ENCODE data around the gene COPS9. TPM values are rescaled to one million over a fixed set of nuclear protein-coding genes. Genes with fewer than 3 reads are reported as not detected.

The COPS9 gene
- polyA plus RNA-seq (238 to 399 TPM (median 385 TPM) in 3 replicates), polyA minus RNA-seq (13.2 to 36.1 TPM (median 32.4 TPM) in 3 replicates)
- 58.8 TPM for polyA plus RNA-seq (2011; ENCODE audit: low read depth)
- 228 and 261 TPM in 2 replicates for polyA plus RNA-seq (2011; cell fraction: cytosol; rRNA removed)
- 89.5 and 105 TPM in 2 replicates for polyA plus RNA-seq (2011; cell fraction: nucleus; rRNA removed)
- 280 and 395 TPM in 2 replicates for polyA plus RNA-seq (2012; ENCODE audit: low replicate concordance)
- 88.6 TPM for polyA minus RNA-seq (2011; cell fraction: cytosol; rRNA and poly(A)+ RNA removed)
- polyA minus RNA-seq (2011; cell fraction: nucleus; rRNA and poly(A)+ RNA removed): 12.0 and 14.3 TPM in 2 replicates

DNA sequence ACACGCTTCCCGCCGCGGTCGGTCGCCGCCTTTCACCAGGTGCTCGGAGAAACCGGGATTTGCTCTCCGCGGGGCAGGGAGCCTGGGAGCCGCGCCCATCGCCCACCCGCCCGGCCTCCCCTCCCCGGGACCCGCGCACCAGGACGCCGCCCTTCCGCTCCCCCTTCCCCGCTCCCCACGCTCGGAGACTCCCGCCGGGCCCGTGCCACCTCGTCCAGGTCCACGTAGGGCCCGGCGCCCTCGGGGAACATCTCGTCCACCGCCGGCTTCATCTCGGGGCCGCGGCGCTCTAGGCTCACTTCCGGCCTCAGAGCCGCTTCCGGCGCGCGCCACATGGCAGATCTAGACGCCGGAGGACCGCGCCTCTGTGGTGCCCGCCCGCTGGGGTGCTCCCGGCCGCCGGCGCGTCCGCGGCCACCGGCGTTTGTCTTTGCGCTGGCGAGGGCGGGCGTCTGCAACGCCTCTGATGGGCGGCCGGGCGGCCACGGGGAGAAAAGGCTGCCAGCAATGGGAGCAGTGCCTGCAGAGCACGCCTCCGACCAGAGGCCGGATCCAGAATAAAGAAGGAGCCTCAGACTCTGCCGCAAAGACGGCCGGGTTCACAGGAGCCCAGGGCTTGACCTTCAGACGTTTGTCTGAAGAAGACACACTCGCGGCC lies at the start of gene COPS9:
COPS9 (minus strand) TSS at position 293 of the 658 bp plus-strand sequence; CDS start at position 272, 21 bp downstream.
- peak within 1 kb of the TSS; percentile 94 for H3K9ac ChIP-seq (ENCODE audit: control insufficient read depth, extremely low read depth, insufficient read depth, low read length)
- H3K36me3 ChIP-seq (ENCODE audit: control insufficient read depth in 2 of 2, extremely low read depth in 1 of 2, insufficient read depth in 2 of 2, low read length in 2 of 2): peaks cover 11 to 21% of the 10 kb centered on the region in 2 experiments
- peaks cover 28% of the 10 kb centered on the region for H3K79me2 ChIP-seq (ENCODE audit: control insufficient read depth, insufficient read depth, low read length)
- peaks cover 3% of the 10 kb centered on the region for H3K9me1 ChIP-seq (ENCODE audit: control insufficient read depth, extremely low read depth, insufficient read depth, low read length)
- peak within 1 kb of the TSS; percentile 60 for H3K27ac ChIP-seq (ENCODE audit: control insufficient read depth, insufficient read depth, low read length)
- FAIRE-seq (no peak), DNase-seq (ENCODE audit: low read depth, low spot score) (peak; percentile 15)
- H3K4me3 ChIP-seq (ENCODE audit: control insufficient read depth in 2 of 3, extremely low read depth in 1 of 3, insufficient read depth in 2 of 3, low read depth in 1 of 3, low read length in 3 of 3): peak within 1 kb of the TSS; percentile 84 to 93 (median 93)
- H3K4me1 ChIP-seq (ENCODE audit: control insufficient read depth, extremely low read depth, insufficient read depth, low read length): peaks cover 24% of the 10 kb centered on the region
- peak within 1 kb of the TSS; percentile 94 for H2AFZ ChIP-seq (ENCODE audit: control insufficient read depth, low read length)
- H3K27me3 ChIP-seq (ENCODE audit: control insufficient read depth, extremely low read depth, insufficient read depth, low read length): no peaks in the 10 kb centered on the region
- H3K9me3 ChIP-seq (ENCODE audit: control insufficient read depth, low read depth, low read length): no peaks in the 10 kb centered on the region
- peak within 1 kb of the TSS; percentile 98 for H3K4me2 ChIP-seq (ENCODE audit: control insufficient read depth, extremely low read depth, insufficient read depth, low read depth, low read length)
- no peaks in the 10 kb centered on the region for H4K20me1 ChIP-seq (ENCODE audit: control insufficient read depth, extremely low read depth, insufficient read depth, low read length)
- no peak for TF ChIP-seq EZH2 (IDR thresholded peaks at IDR 0.05; ENCODE audit: low read length)
- TF ChIP-seq, protein P1, sequence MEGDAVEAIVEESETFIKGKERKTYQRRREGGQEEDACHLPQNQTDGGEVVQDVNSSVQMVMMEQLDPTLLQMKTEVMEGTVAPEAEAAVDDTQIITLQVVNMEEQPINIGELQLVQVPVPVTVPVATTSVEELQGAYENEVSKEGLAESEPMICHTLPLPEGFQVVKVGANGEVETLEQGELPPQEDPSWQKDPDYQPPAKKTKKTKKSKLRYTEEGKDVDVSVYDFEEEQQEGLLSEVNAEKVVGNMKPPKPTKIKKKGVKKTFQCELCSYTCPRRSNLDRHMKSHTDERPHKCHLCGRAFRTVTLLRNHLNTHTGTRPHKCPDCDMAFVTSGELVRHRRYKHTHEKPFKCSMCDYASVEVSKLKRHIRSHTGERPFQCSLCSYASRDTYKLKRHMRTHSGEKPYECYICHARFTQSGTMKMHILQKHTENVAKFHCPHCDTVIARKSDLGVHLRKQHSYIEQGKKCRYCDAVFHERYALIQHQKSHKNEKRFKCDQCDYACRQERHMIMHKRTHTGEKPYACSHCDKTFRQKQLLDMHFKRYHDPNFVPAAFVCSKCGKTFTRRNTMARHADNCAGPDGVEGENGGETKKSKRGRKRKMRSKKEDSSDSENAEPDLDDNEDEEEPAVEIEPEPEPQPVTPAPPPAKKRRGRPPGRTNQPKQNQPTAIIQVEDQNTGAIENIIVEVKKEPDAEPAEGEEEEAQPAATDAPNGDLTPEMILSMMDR (optimal IDR thresholded peaks at IDR 0.05 in 1 of 3, IDR thresholded peaks at IDR 0.05 in 1 of 3, conservative IDR thresholded peaks at IDR 0.05 in 1 of 3; ENCODE audit: extremely low read depth in 1 of 3, insufficient read depth in 2 of 3, low read length in 3 of 3): no peak
- dilution Hi-C loops (cut with MboI; ENCODE audit: extremely low pct_ligation_motif_present, low sequenced_read_pairs): no loop called here

DNA sequence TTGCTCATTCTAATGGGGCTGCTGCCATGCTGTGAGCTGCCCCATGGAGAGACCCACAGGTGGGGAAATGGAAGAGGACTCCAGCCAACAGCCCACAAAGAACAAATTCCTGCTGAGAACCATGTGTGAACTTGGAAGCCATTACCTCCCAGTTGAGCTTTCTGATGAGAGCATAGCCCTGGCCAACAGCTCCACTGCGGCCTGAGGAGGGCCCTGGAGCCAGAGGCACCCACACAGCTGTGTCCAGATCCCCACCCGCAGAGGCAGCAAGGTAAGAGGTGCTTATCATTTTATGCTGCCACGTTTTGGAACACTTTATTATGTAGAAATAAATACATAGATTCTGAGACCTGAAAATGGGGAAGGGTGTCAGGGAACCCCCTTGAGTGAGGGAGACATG lies 48.6 kb upstream of the COPS9 start:
- dilution Hi-C loops (cut with MboI; ENCODE audit: extremely low pct_ligation_motif_present, low sequenced_read_pairs): no loop called here
- no peak for TF ChIP-seq EZH2 (IDR thresholded peaks at IDR 0.05; ENCODE audit: low read length)
- TF ChIP-seq, protein P1 (optimal IDR thresholded peaks at IDR 0.05 in 1 of 3, IDR thresholded peaks at IDR 0.05 in 1 of 3, conservative IDR thresholded peaks at IDR 0.05 in 1 of 3; ENCODE audit: extremely low read depth in 1 of 3, insufficient read depth in 2 of 3, low read length in 3 of 3): no peak
- H3K36me3 ChIP-seq (ENCODE audit: control insufficient read depth in 2 of 2, extremely low read depth in 1 of 2, insufficient read depth in 2 of 2, low read length in 2 of 2): no peaks in the 10 kb centered on the region
- DNase-seq (ENCODE audit: low read depth, low spot score) (no peak), FAIRE-seq (no peak)
- H3K27me3 ChIP-seq (ENCODE audit: control insufficient read depth, extremely low read depth, insufficient read depth, low read length): peaks cover 46% of the 10 kb centered on the region
- no peak overlapping the region for H3K4me3 ChIP-seq (ENCODE audit: control insufficient read depth in 2 of 3, extremely low read depth in 1 of 3, insufficient read depth in 2 of 3, low read depth in 1 of 3, low read length in 3 of 3)
- H3K9me1 ChIP-seq (ENCODE audit: control insufficient read depth, extremely low read depth, insufficient read depth, low read length): no peaks in the 10 kb centered on the region
- no peak overlapping the region for H3K9ac ChIP-seq (ENCODE audit: control insufficient read depth, extremely low read depth, insufficient read depth, low read length)
- H3K27ac ChIP-seq (ENCODE audit: control insufficient read depth, insufficient read depth, low read length): no peak overlapping the region
- H3K4me2 ChIP-seq (ENCODE audit: control insufficient read depth, extremely low read depth, insufficient read depth, low read depth, low read length): no peak overlapping the region
- H2AFZ ChIP-seq (ENCODE audit: control insufficient read depth, low read length): no peak overlapping the region
- no peaks in the 10 kb centered on the region for H4K20me1 ChIP-seq (ENCODE audit: control insufficient read depth, extremely low read depth, insufficient read depth, low read length)
- H3K79me2 ChIP-seq (ENCODE audit: control insufficient read depth, insufficient read depth, low read length): no peaks in the 10 kb centered on the region
- H3K4me1 ChIP-seq (ENCODE audit: control insufficient read depth, extremely low read depth, insufficient read depth, low read length): peaks cover 8% of the 10 kb centered on the region
- peaks cover 8% of the 10 kb centered on the region for H3K9me3 ChIP-seq (ENCODE audit: control insufficient read depth, low read depth, low read length)

Data from keratinocyte (primary cell).